Esophagus (tissue), 2 donors: ENCODE measurements around the gene GNG7. TPM values are rescaled to one million over a fixed set of nuclear protein-coding genes. Genes with fewer than 3 reads are reported as not detected.
A peak's percentile ranks its signal among the peaks of the same experiment; 100 is the strongest.
"Not testable (repeated sequence)": the region's sequence is repeated elsewhere in the genome, so short reads cannot be mapped to it uniquely, and the experiment has no call there.

Source experiments
- H3K27ac ChIP-seq, 2 donors: one replicate each; pipeline ENCODE4 v1.5.1; 2013; ENCODE audit warnings: low read depth in 2 of 2, mild to moderate bottlenecking in 2 of 2, inconsistent platforms in 1 of 2, low read length in 1 of 2, moderate library complexity in 1 of 2
- H3K27me3 ChIP-seq, 2 donors: one replicate each; pipeline ENCODE4 v1.6.1; 2013; ENCODE audit warnings: low read length in 2 of 2, control low read depth in 1 of 2, mild to moderate bottlenecking in 1 of 2; ENCODE audit not compliant: insufficient read depth in 2 of 2, control insufficient read depth in 1 of 2
- H3K36me3 ChIP-seq, 2 donors: one replicate each; pipeline ENCODE4 v1.6.1; 2013; ENCODE audit warnings: low read length in 1 of 2; ENCODE audit not compliant: control insufficient read depth in 2 of 2, insufficient read depth in 2 of 2
- H3K4me1 ChIP-seq, 2 donors: one replicate each; pipeline ENCODE4 v1.6.1; 2013; ENCODE audit warnings: low read length in 1 of 2; ENCODE audit not compliant: control insufficient read depth in 2 of 2, insufficient read depth in 2 of 2
- H3K4me3 ChIP-seq, 2 donors: one replicate each; pipeline ENCODE4 v1.5.1; 2013; ENCODE audit warnings: low read length in 2 of 2, mild to moderate bottlenecking in 2 of 2, low read depth in 1 of 2, moderate library complexity in 1 of 2
- H3K9me3 ChIP-seq, 2 donors: one replicate each; pipeline ENCODE4 v1.6.1; 2013; ENCODE audit warnings: mild to moderate bottlenecking in 2 of 2, low read depth in 1 of 2, low read length in 1 of 2, moderate library complexity in 1 of 2; ENCODE audit not compliant: control insufficient read depth in 2 of 2, insufficient read depth in 1 of 2
- WGBS, 2 donors: extraction: QIAGEN DNeasy Blood & Tissue Kit; methylation state at CpG; one replicate each; pipeline ENCODE4 v1.1.7; 2013; 5-methylcytosine and 5-hydroxymethylcytosine counted together
- polyA plus RNA-seq, 2 donors: library from polyadenylated mRNA; stranded (reverse); fragments of 200-250 nt; gene quantifications; one replicate each; pipeline ENCODE4 v1.2.3, GENCODE V29; 2013
- donor health status: healthy with polysubstance abuse.
- donor health status: Bipolar disorder and iron deficiency.

Gene GNG7
- polyA plus RNA-seq, 2 donors = 1.2 to 2.4 TPM

DNA sequence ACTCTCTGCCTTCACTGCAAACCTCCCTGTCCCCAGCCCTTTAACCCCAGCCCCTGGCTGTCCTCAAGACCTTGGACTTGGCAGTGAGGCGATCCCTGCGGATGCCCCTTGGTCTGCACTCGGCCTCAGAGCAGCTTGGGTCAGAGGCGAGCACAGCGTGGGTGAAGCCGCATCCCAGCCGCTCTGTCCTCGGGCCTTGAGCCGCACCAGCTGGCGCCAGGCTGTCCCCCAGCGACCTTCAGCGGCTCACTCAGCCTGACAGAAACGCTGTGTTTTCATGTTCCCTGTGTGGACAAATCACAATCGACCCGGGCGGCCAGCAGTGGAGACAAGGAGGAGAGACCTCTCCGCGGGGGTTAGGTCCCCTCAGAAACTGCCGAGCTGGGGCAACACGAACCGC, 52.0 kb downstream of the GNG7 start:
- no peak overlapping the region for H3K4me3 ChIP-seq
- no peaks in the 10 kb centered on the region for H3K9me3 ChIP-seq
- H3K36me3 ChIP-seq = no peaks in the 10 kb centered on the region
- H3K4me1 ChIP-seq = peaks cover 0 to 2% of the 10 kb centered on the region in 2 donors
- peaks cover 0 to 2% of the 10 kb centered on the region in 2 donors for H3K27me3 ChIP-seq
- peak overlapping the region; percentile 32 to 45 for H3K27ac ChIP-seq
- 58 to 73% methylated on average over 21 of the region's 21 CpGs for WGBS, 2 donors

DNA sequence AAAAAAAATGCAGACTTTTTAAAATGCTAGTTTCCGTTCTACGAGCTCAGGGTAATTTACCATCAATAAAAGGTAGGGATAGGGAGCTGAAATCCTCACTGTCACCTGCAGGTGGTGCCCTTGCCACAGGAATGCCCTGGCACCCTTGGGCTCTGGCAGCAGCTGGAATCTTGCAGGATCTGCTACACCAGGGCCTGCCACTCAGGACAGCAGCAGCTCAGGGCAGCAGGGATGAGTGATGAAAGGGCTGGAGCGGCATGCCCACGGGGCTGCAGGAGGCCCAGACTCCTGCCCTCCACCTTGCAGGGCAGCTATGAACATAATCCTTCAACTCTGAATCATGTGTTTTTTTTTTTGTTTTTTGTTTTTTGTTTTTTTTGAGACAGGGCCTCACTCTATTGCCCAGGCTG, 54.0 kb downstream of the GNG7 start:
- Histone ChIP-seq H3K27ac (no peak overlapping the region), H3K9me3 (no peaks in the 10 kb centered on the region), H3K4me1 (no peaks in the 10 kb centered on the region), H3K36me3 (no peaks in the 10 kb centered on the region), H3K27me3 (no peaks in the 10 kb centered on the region), H3K4me3 (no peak overlapping the region)
- WGBS, 2 donors = 40 to 50% methylated on average over 4 of the region's 4 CpGs

DNA sequence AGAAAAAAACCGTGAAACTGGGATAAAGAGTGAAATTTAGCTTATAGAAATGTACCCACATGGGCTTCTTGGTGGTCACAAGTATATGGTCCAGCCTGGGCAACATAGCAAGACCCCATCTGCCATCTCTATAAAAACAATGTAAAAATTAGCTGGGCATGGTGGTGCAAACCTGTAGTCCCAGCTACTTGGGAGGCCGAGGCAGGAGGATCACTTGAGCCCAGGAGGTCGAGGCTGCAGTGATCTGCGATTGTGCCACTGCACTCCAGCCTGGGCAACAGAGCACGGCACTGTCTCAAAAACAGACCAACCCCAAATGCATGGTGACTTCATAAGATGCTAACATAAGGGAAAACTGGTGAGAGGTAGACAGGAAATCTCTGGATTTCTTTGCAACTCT, 54.4 kb downstream of the GNG7 start:
- Histone ChIP-seq H3K36me3 (no peaks in the 10 kb centered on the region), H3K4me1 (no peaks in the 10 kb centered on the region), H3K27ac (no peak overlapping the region), H3K27me3 (no peaks in the 10 kb centered on the region), H3K4me3 (no peak overlapping the region), H3K9me3 (no peaks in the 10 kb centered on the region)
- 60 to 63% methylated on average over 5 of the region's 5 CpGs for WGBS, 2 donors

DNA sequence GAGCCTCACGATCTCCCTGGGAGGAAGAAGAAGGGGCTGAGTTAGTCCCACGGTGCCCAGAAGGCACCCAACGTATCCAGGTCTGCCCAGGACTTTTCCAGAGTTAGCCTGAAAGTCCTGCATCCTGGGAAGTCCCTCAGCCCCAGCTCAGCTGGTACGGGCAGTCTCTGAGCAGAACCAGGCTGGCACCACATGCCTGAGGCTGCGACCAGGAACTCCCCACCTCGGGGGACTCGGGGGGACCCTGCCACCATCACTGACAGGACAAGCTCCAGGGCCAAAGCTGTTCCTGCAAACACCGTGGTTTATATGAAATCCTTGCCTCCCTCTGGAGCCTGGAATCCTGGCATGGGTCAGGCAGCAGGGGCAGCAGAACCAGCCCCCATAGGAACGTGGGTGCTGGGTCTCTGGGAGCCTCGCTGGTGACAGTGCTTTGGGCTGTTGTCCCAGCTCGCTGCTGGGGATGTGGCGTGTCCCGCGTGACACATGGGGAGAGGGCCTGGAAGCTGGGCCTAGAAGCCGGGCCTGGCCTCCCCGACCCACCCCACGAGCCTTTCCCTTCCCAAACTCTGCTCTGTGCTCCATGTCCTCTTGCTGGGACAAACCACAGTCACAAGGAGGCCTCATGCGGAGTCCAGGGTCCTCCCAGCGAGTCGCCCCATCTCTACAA, 55.5 kb downstream of the GNG7 start:
- Histone ChIP-seq H3K27me3 (no peaks in the 10 kb centered on the region), H3K4me3 (no peak overlapping the region), H3K4me1 (no peaks in the 10 kb centered on the region), H3K27ac (no peak overlapping the region), H3K9me3 (no peaks in the 10 kb centered on the region), H3K36me3 (no peaks in the 10 kb centered on the region)
- WGBS, 2 donors = 80 to 83% methylated on average over 20 of the region's 20 CpGs

DNA sequence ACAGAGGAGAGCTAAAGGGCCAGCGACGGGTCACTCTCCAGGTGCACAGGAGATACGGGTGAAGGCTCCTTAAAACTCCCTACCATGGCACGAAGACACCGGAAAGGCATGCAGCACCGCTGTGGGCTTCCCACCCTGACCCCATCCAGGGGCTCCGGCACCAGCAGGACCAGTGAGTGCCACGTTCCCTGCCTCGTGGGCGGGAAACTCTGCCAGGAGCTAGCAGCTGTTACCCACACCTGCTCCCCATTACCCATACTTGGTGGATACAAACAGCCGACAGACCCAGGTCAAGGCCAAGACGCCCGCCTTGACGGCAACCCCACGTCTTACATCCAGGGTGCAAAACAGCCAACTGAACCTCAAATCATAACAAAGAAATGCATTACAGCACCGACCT, 56.7 kb downstream of the GNG7 start:
- H3K4me1 ChIP-seq = no peaks in the 10 kb centered on the region
- H3K9me3 ChIP-seq = no peaks in the 10 kb centered on the region
- H3K27me3 ChIP-seq = no peaks in the 10 kb centered on the region
- WGBS, 2 donors = 83 to 89% methylated on average over 16 of the region's 16 CpGs
- H3K36me3 ChIP-seq = no peaks in the 10 kb centered on the region
- no peak overlapping the region for H3K4me3 ChIP-seq
- no peak overlapping the region for H3K27ac ChIP-seq

DNA sequence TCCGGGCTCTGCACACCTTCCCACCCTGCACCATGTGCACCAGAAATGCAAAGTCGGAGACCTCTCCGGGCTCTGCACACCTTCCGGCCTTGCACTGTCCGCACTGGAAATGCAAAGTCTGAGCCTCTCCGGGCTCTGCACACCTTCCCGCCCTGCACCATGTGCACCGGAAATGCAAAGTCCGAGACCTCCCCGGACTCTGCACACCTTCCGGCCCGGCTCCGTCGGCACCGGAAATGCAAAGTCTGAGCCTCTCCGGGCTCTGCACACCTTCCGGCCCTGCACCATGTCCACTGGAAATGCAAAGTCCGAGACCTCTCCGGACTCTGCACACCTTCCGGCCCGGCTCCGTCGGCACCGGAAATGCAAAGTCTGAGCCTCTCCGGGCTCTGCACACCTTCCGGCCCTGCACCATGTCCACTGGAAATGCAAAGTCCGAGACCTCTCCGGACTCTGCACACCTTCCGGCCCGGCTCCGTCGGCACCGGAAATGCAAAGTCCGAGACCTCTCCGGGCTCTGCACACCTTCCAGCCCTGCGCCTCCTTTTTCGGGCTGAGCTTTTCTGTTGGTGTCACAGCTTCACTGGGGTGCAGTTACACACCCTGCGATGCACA, 59.3 kb downstream of the GNG7 start:
- H3K4me3 ChIP-seq, H3K9me3 ChIP-seq, H3K27me3 ChIP-seq, H3K27ac ChIP-seq, H3K4me1 ChIP-seq, H3K36me3 ChIP-seq: not testable (repeated sequence)
- WGBS, 2 donors = 94% methylated on average over 33 to 38 of the region's 38 CpGs

DNA sequence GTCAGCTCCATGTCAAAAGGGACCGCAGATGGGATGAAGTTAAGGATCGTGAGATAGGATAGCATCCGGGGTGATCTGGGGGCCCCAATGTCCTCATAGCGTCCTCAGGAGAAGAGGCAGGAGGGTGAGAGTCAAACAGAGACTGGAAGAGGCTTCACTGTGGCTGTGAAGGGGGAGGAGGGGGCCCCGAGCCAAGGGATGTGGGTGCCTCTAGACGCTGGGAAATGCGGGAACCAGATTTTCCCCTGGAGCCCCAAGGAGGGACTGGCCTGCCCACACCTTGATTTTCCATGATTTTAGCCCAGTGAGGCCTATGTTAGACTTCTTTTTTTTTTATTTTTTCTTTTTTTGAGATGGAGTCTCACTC, 61.2 kb downstream of the GNG7 start:
- Histone ChIP-seq H3K9me3 (no peaks in the 10 kb centered on the region), H3K4me1 (peaks cover 0 to 5% of the 10 kb centered on the region in 2 donors), H3K27ac (no peak overlapping the region), H3K4me3 (no peak overlapping the region), H3K36me3 (no peaks in the 10 kb centered on the region), H3K27me3 (no peaks in the 10 kb centered on the region)
- WGBS, 2 donors = 90 to 95% methylated on average over 7 of the region's 7 CpGs

DNA sequence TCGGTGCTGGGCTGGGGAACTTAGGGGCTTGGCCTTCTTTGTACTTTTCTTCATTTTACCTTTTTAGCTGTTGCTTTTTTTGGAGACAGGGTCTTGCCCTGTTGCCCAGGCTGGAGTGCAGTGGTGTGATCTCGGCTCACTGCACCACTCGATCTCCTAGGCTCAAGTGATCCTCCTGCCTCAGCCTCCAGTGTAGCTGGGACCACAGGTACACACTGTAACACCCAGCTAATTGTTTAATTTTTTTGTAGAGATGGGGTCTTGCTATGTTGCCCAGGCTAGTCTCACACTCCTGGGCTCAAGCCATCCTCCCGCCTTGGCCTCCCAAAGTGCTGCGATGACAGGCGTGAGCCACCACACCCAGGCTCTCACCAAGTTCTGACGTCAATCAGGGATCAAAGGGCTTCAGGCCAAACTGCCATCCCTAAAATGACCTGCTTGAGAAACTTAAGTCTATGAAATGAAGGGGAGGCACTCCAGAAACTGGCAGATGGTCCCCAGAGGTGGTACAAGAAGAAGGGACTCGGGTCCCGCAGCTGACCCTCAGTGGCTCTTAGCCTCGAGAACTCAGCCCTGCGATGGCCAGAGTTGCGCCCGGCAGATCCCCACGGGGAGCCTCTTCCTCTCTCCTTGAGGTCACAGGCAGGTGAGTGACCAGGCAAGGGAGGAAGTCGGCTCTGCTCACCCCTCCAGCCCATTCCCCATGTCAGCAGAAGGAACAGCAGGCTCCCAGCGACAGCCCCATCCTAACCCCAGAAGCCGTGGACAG, 61.7 kb downstream of the GNG7 start:
- Histone ChIP-seq H3K36me3 (no peaks in the 10 kb centered on the region), H3K4me1 (peaks cover 0 to 5% of the 10 kb centered on the region in 2 donors), H3K27me3 (no peaks in the 10 kb centered on the region), H3K9me3 (no peaks in the 10 kb centered on the region), H3K27ac (no peak overlapping the region), H3K4me3 (no peak overlapping the region)
- 88 to 89% methylated on average over 17 of the region's 17 CpGs for WGBS, 2 donors

DNA sequence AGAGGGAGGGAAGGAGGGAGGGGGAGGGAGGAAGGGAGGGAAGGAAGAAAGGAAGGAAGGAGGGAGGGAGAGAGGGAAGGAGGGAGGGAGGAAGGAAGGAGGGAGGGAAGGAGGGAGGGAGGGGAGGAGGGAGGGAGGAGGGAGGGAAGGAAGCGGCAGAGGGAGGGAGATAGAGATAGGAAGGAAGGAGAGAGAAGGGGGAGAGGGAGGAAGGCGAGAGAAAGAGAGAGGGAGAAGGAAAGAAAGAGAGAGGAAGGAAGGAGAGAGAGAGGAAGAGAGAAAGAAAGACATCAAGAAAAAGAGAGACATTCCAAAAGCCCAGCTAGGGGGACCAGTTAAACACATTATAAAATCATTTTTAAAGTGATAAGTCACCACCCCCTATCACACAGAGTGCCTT, 62.5 kb downstream of the GNG7 start:
- no peak overlapping the region for H3K4me3 ChIP-seq
- no peak overlapping the region for H3K27ac ChIP-seq
- no peaks in the 10 kb centered on the region for H3K27me3 ChIP-seq
- H3K9me3 ChIP-seq = no peaks in the 10 kb centered on the region
- WGBS, 2 donors = 79 to 84% methylated on average over 2 of the region's 2 CpGs
- H3K36me3 ChIP-seq = no peaks in the 10 kb centered on the region
- peaks cover 0 to 5% of the 10 kb centered on the region in 2 donors for H3K4me1 ChIP-seq
